Stimulated activated CD4-positive, alpha-beta T cell treated with anti-CD3 and anti-CD28 coated beads, Interleukin-4, amount 100 ng/mL, for 24 hours (primary cell): Measurements from ENCODE around the gene EPHB1.
"Not testable (repeated sequence)": the region's sequence is repeated elsewhere in the genome, so short reads cannot be mapped to it uniquely, and the experiment has no call there.

Source experiments
- DNase-seq: peaks from one replicate; pipeline ENCODE4 v3.0.0-alpha.2; 2020

The EPHB1 gene

GRCh38 chr3:135090020-135090717 is 295.1 kb downstream of the EPHB1 start:
- DNase-seq, result no peak

- DNase-seq, result no peak
Observed at GRCh38 chr3:135091946-135092345, 296.9 kb downstream of the EPHB1 start.

GRCh38 chr3:135093121-135093520 is 298.1 kb downstream of the EPHB1 start:
- DNase-seq, result no peak

GRCh38 chr3:135097276-135097946 is 302.4 kb downstream of the EPHB1 start:
- no peak for DNase-seq

- DNase-seq, result no peak
Observed at GRCh38 chr3:135099734-135100355, 304.8 kb downstream of the EPHB1 start.

GRCh38 chr3:135100366-135100765 is 305.3 kb downstream of the EPHB1 start:
- no peak for DNase-seq

- DNase-seq, result no peak
Observed at GRCh38 chr3:135103917-135104316, 308.9 kb downstream of the EPHB1 start.

- no peak for DNase-seq
Observed at GRCh38 chr3:135106445-135106844, 311.4 kb downstream of the EPHB1 start.

GRCh38 chr3:135107043-135107442 is 312.0 kb downstream of the EPHB1 start:
- no peak for DNase-seq

- DNase-seq, result no peak
Observed at GRCh38 chr3:135109681-135110080, 314.6 kb downstream of the EPHB1 start.

- DNase-seq, result not testable (repeated sequence)
Observed at GRCh38 chr3:135114551-135114950, 319.5 kb downstream of the EPHB1 start.

- no peak for DNase-seq
Observed at GRCh38 chr3:135117977-135118376, 322.9 kb downstream of the EPHB1 start.

GRCh38 chr3:135118792-135119191 is 323.7 kb downstream of the EPHB1 start:
- no peak for DNase-seq

- DNase-seq, result no peak
Observed at GRCh38 chr3:135125171-135125801, 330.2 kb downstream of the EPHB1 start.

- DNase-seq, result no peak
Observed at GRCh38 chr3:135127946-135128470, 332.9 kb downstream of the EPHB1 start.

- no peak for DNase-seq
Observed at GRCh38 chr3:135128818-135129217, 333.8 kb downstream of the EPHB1 start.

GRCh38 chr3:135131290-135131689 is 336.2 kb downstream of the EPHB1 start:
- no peak for DNase-seq

GRCh38 chr3:135133905-135134683 is 339.0 kb downstream of the EPHB1 start:
- no peak for DNase-seq

GRCh38 chr3:135134684-135135075 is 339.6 kb downstream of the EPHB1 start:
- DNase-seq, result no peak

GRCh38 chr3:135135445-135135844 is 340.4 kb downstream of the EPHB1 start:
- DNase-seq, result no peak

GRCh38 chr3:135136361-135137100 is 341.5 kb downstream of the EPHB1 start:
- no peak for DNase-seq

- no peak for DNase-seq
Observed at GRCh38 chr3:135137296-135137695, 342.2 kb downstream of the EPHB1 start.
